ENCODE data around the gene FAM131A.
A peak's percentile ranks its signal among the peaks of the same experiment; 100 is the strongest.

Gene FAM131A, protein sequence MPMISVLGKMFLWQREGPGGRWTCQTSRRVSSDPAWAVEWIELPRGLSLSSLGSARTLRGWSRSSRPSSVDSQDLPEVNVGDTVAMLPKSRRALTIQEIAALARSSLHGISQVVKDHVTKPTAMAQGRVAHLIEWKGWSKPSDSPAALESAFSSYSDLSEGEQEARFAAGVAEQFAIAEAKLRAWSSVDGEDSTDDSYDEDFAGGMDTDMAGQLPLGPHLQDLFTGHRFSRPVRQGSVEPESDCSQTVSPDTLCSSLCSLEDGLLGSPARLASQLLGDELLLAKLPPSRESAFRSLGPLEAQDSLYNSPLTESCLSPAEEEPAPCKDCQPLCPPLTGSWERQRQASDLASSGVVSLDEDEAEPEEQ

DNA sequence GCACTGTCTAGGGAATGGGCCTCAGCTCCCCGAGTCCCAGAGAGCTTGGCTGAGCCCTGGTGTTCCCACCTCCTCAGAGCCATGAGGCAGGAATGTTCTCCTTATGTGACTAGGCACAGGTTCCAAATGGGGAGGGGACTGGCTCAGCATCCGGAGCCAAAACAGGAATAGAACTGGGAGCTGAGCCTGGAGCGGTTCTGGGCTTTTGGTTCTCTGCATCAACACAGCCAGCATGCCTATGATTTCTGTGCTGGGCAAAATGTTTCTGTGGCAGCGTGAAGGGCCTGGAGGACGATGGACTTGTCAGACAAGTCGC, at the start of gene FAM131A:
Gene FAM131A, plus strand, starts transcription at position 202 of the 316 bp plus-strand sequence. Its CDS starts 31 bp downstream, at position 233.
- Histone ChIP-seq H3K27me3 (ENCODE audit: control insufficient read depth in 1 of 2, insufficient read depth in 2 of 2, low read length in 2 of 2) (no peaks in the 10 kb centered on the region), H3K9ac (ENCODE audit: low read depth in 1 of 2, low read length in 2 of 2) (peak within 1 kb of the TSS; percentile 80 to 86), H3K9me3 (ENCODE audit: control insufficient read depth in 1 of 2, low read length in 2 of 2) (no peaks in the 10 kb centered on the region), H3K36me3 (ENCODE audit: control insufficient read depth in 1 of 2, insufficient read depth in 2 of 2, low read length in 2 of 2) (peaks cover 24 to 36% of the 10 kb centered on the region in 2 donors), H3K27ac (ENCODE audit: low read depth, low read length) (peak within 1 kb of the TSS; percentile 95), H3K4me1 (ENCODE audit: control insufficient read depth in 1 of 2, insufficient read depth in 2 of 2, low read length in 2 of 2) (peaks cover 28 to 43% of the 10 kb centered on the region in 2 donors), H3K4me3 (ENCODE audit: low read depth in 1 of 2, low read length in 2 of 2) (peak within 1 kb of the TSS; percentile 85 to 86)

DNA sequence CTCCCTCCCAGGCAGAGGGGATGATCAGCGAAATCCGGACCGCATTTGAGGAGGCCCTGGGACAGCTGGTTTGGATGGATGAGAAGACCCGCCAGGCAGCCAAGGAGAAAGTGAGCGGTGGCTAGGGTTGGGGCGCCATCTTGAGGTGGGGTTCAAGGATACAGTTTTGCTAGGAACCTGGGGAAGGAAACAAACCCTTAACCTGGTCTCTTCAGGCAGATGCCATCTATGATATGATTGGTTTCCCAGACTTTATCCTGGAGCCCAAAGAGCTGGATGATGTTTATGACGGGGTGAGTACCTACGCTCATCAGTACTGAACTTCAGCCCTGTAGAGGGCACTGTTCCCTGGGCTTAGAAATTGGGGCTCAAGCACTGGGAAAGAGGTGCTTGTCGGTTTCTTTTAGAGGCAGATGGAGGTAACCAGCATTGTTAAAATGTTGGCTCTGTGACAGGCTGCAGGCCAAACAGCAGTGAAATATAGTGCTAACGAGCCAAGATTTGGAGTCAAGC, 47.9 kb upstream of the FAM131A start:
- Histone ChIP-seq H3K9ac (ENCODE audit: low read depth in 1 of 2, low read length in 2 of 2) (no peak overlapping the region), H3K9me3 (ENCODE audit: control insufficient read depth in 1 of 2, low read length in 2 of 2) (no peaks in the 10 kb centered on the region), H3K27ac (ENCODE audit: low read depth, low read length) (no peak overlapping the region), H3K4me1 (ENCODE audit: control insufficient read depth in 1 of 2, insufficient read depth in 2 of 2, low read length in 2 of 2) (no peaks in the 10 kb centered on the region), H3K27me3 (ENCODE audit: control insufficient read depth in 1 of 2, insufficient read depth in 2 of 2, low read length in 2 of 2) (no peaks in the 10 kb centered on the region), H3K4me3 (ENCODE audit: low read depth in 1 of 2, low read length in 2 of 2) (no peak overlapping the region), H3K36me3 (ENCODE audit: control insufficient read depth in 1 of 2, insufficient read depth in 2 of 2, low read length in 2 of 2) (no peaks in the 10 kb centered on the region)

DNA sequence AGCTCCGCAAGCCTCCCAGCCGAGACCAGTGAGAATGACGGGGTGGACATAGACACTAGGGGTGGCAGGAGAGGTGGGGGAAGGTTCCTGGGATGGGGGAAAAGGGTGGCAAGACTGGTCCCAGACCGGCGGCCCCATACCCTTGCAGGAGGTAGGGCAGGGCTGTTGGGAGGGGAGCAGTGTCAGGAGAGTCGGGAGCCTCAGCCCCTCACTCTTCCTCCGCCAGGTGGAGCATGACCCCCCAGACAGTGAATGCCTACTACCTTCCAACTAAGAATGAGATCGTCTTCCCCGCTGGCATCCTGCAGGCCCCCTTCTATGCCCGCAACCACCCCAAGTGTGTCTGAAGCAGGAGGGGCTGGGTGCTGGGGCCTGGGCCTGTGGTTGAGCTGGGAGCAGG, 47.1 kb upstream of the FAM131A start:
- Histone ChIP-seq H3K4me3 (ENCODE audit: low read depth in 1 of 2, low read length in 2 of 2) (no peak overlapping the region), H3K9me3 (ENCODE audit: control insufficient read depth in 1 of 2, low read length in 2 of 2) (no peaks in the 10 kb centered on the region), H3K36me3 (ENCODE audit: control insufficient read depth in 1 of 2, insufficient read depth in 2 of 2, low read length in 2 of 2) (no peaks in the 10 kb centered on the region), H3K9ac (ENCODE audit: low read depth in 1 of 2, low read length in 2 of 2) (no peak overlapping the region), H3K27me3 (ENCODE audit: control insufficient read depth in 1 of 2, insufficient read depth in 2 of 2, low read length in 2 of 2) (no peaks in the 10 kb centered on the region), H3K27ac (ENCODE audit: low read depth, low read length) (no peak overlapping the region), H3K4me1 (ENCODE audit: control insufficient read depth in 1 of 2, insufficient read depth in 2 of 2, low read length in 2 of 2) (no peaks in the 10 kb centered on the region)

DNA sequence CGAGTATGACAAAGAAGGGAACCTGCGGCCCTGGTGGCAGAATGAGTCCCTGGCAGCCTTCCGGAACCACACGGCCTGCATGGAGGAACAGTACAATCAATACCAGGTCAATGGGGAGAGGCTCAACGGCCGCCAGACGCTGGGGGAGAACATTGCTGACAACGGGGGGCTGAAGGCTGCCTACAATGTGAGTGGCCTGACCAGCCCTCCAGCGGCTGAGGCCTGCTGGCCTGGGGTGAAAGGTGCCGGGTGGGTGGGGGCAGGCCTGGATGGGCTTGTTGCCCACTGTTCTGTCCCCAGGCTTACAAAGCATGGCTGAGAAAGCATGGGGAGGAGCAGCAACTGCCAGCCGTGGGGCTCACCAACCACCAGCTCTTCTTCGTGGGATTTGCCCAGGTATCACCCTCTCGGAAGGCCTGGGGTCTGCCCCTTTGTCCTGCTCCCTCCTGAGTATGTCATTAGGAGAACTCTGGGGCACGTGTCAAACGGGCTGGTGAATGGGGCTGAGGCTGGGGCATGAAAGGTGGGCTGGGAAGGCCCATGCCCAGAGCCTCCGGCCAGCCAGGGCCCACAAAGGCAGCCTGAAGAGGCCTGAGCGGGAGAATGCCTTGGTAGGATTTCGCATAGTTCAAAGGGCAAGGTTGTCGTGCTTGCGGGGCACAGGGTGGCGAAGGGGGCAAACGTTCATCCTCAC, 46.2 kb upstream of the FAM131A start:
- H3K9ac ChIP-seq (ENCODE audit: low read depth in 1 of 2, low read length in 2 of 2): no peak overlapping the region
- no peaks in the 10 kb centered on the region for H3K4me1 ChIP-seq (ENCODE audit: control insufficient read depth in 1 of 2, insufficient read depth in 2 of 2, low read length in 2 of 2)
- H3K36me3 ChIP-seq (ENCODE audit: control insufficient read depth in 1 of 2, insufficient read depth in 2 of 2, low read length in 2 of 2): no peaks in the 10 kb centered on the region
- no peak overlapping the region for H3K4me3 ChIP-seq (ENCODE audit: low read depth in 1 of 2, low read length in 2 of 2)
- H3K27me3 ChIP-seq (ENCODE audit: control insufficient read depth in 1 of 2, insufficient read depth in 2 of 2, low read length in 2 of 2): no peaks in the 10 kb centered on the region
- no peak overlapping the region for H3K27ac ChIP-seq (ENCODE audit: low read depth, low read length)
- no peaks in the 10 kb centered on the region for H3K9me3 ChIP-seq (ENCODE audit: control insufficient read depth in 1 of 2, low read length in 2 of 2)

DNA sequence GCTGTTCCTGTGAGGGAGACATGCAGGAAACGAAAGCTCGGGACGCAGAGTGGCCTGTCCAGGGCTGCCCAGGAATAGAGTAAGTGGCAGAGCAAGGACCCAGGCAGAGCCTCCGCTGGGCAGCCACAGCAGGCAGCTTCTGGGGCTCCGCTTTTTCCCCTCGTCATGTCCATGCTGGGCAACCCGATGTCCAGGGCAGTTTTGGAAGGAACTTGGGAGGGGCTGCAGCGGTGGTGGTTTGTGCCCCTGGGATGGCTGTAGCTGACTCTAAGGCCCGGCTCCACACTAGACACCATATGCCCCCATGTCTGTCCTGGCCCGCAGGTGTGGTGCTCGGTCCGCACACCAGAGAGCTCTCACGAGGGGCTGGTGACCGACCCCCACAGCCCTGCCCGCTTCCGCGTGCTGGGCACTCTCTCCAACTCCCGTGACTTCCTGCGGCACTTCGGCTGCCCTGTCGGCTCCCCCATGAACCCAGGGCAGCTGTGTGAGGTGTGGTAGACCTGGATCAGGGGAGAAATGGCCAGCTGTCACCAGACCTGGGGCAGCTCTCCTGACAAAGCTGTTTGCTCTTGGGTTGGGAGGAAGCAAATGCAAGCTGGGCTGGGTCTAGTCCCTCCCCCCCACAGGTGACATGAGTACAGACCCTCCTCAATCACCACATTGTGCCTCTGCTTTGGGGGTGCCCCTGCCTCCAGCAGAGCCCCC, 45.5 kb upstream of the FAM131A start:
- Histone ChIP-seq H3K9me3 (ENCODE audit: control insufficient read depth in 1 of 2, low read length in 2 of 2) (no peaks in the 10 kb centered on the region), H3K4me1 (ENCODE audit: control insufficient read depth in 1 of 2, insufficient read depth in 2 of 2, low read length in 2 of 2) (no peaks in the 10 kb centered on the region), H3K27ac (ENCODE audit: low read depth, low read length) (no peak overlapping the region), H3K9ac (ENCODE audit: low read depth in 1 of 2, low read length in 2 of 2) (no peak overlapping the region), H3K4me3 (ENCODE audit: low read depth in 1 of 2, low read length in 2 of 2) (no peak overlapping the region), H3K36me3 (ENCODE audit: control insufficient read depth in 1 of 2, insufficient read depth in 2 of 2, low read length in 2 of 2) (no peaks in the 10 kb centered on the region), H3K27me3 (ENCODE audit: control insufficient read depth in 1 of 2, insufficient read depth in 2 of 2, low read length in 2 of 2) (no peaks in the 10 kb centered on the region)

DNA sequence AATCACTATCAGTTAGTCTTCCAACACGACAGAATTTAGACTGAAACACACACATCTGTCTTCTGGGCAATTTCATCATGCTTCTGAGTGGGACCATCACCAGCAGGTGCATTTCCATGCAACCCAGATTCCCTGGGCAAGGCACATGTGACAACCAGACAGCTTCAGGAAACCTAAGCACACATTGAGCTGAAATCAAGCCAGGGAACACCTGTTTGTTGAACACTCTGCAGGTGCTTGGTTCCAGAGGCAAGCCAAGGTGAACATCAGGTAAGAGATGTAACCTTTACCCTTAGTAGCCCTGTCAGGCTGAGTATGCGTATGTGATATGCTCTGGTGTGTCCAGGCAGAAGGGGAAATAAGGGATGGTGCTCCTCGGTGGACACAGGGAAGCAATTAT, 41.6 kb upstream of the FAM131A start:
- Histone ChIP-seq H3K9me3 (ENCODE audit: control insufficient read depth in 1 of 2, low read length in 2 of 2) (no peaks in the 10 kb centered on the region), H3K36me3 (ENCODE audit: control insufficient read depth in 1 of 2, insufficient read depth in 2 of 2, low read length in 2 of 2) (peaks cover 0 to 6% of the 10 kb centered on the region in 2 donors), H3K9ac (ENCODE audit: low read depth in 1 of 2, low read length in 2 of 2) (no peak overlapping the region), H3K27me3 (ENCODE audit: control insufficient read depth in 1 of 2, insufficient read depth in 2 of 2, low read length in 2 of 2) (no peaks in the 10 kb centered on the region), H3K4me3 (ENCODE audit: low read depth in 1 of 2, low read length in 2 of 2) (no peak overlapping the region), H3K27ac (ENCODE audit: low read depth, low read length) (no peak overlapping the region), H3K4me1 (ENCODE audit: control insufficient read depth in 1 of 2, insufficient read depth in 2 of 2, low read length in 2 of 2) (peaks cover 12 to 13% of the 10 kb centered on the region in 2 donors)

DNA sequence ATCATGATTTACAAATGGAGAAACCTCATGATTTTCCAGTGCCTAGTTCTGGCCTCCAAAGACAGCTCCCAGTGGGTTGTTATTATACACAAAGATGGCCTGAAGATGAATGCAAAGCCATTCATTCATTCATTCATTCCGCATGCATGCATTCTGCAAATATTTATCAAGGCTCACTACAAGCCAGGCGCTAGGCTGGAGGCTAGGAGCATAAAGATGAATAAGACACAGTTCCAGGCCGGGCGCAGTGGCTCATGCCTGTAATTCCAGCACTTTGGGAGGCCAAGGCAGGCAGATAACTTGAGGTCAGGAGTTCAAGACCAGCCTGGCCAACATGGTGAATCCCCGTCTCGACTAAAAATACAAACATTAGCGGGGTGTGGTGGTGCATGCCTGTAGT, 40.8 kb upstream of the FAM131A start:
- Histone ChIP-seq H3K4me1 (ENCODE audit: control insufficient read depth in 1 of 2, insufficient read depth in 2 of 2, low read length in 2 of 2) (peaks cover 12 to 13% of the 10 kb centered on the region in 2 donors), H3K27me3 (ENCODE audit: control insufficient read depth in 1 of 2, insufficient read depth in 2 of 2, low read length in 2 of 2) (no peaks in the 10 kb centered on the region), H3K4me3 (ENCODE audit: low read depth in 1 of 2, low read length in 2 of 2) (no peak overlapping the region), H3K9ac (ENCODE audit: low read depth in 1 of 2, low read length in 2 of 2) (no peak overlapping the region), H3K27ac (ENCODE audit: low read depth, low read length) (no peak overlapping the region), H3K36me3 (ENCODE audit: control insufficient read depth in 1 of 2, insufficient read depth in 2 of 2, low read length in 2 of 2) (peaks cover 5 to 11% of the 10 kb centered on the region in 2 donors), H3K9me3 (ENCODE audit: control insufficient read depth in 1 of 2, low read length in 2 of 2) (no peaks in the 10 kb centered on the region)

DNA sequence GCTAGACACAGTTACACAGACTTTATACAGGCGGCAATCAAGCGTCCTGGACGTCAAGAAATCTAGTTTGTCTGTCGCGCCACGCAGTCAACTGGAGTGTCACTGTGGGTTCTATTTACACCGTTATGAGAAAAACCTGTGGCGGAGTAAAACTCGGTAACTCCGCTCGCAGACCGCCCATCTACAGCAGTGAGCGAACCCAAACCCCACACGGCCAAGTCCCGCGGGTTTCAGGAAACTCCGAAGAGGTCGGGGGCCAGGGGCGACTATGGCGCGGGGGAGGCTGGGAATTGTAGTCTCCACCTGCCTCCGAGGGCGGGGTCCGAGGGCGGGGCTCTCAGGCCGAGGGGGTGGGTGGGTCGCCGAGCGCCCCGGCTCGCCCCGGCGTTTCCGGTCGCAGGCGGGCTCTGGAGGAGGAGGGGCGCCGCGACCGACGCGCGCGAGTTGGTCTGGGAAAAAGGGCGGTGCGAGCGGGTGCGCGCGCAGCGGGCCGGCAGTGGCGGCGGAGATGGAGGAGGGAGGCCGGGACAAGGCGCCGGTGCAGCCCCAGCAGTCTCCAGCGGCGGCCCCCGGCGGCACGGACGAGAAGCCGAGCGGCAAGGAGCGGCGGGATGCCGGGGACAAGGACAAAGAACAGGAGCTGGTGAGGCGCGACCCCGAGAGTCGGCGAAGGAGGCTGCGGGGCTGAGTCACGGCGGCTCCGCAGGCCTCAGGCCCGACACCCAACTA, 38.5 kb upstream of the FAM131A start, which contains the start of gene PSMD2:
Gene PSMD2, plus strand, starts transcription at position 483 of the 729 bp plus-strand sequence. Its CDS starts 26 bp downstream, at position 509.
- Histone ChIP-seq H3K4me3 (ENCODE audit: low read depth in 1 of 2, low read length in 2 of 2) (peak within 1 kb of the TSS; percentile 83 to 86), H3K4me1 (ENCODE audit: control insufficient read depth in 1 of 2, insufficient read depth in 2 of 2, low read length in 2 of 2) (peaks cover 12 to 13% of the 10 kb centered on the region in 2 donors)

DNA sequence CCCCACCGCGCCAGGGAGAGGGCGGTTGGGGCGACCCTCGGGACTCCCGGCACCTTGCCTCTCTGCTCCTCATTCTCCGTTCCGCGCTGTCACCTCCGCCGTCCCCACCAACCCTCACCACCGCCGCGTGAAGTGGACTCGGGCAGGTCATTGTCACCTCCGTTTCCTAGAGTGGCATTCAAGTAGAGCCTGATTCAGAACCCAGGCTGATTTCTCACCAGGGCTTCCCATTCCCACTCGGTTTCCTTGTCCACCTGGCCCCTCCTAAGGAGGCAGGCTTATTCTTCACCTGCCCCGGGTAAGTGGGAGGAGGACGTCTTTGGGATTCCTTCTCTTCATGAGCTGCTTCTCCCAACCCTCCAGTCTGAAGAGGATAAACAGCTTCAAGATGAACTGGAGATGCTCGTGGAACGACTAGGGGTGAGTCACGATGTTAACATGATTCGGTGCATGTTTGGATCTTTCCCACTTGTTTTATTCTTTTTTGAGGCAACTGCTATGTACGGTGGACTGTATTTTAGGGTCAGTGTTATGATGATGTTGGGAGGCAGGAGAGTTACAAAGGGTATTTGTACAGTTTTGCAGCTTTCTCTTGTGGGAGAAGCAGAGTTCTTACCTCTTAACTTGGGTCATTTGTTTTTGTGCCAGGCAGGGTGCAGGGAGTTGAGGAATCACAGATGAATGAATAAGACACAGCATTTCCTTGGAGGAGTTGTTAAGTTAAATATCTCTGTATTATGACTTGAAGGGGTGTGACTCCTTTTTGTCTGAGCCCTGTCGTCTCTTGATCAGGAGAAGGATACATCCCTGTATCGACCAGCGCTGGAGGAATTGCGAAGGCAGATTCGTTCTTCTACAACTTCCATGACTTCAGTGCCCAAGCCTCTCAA, 37.7 kb upstream of the FAM131A start:
- H3K9ac ChIP-seq (ENCODE audit: low read depth in 1 of 2, low read length in 2 of 2): peak overlapping the region; percentile 73 to 75
- H3K4me3 ChIP-seq (ENCODE audit: low read depth in 1 of 2, low read length in 2 of 2): peak overlapping the region; percentile 83 to 86
- H3K9me3 ChIP-seq (ENCODE audit: control insufficient read depth in 1 of 2, low read length in 2 of 2): no peaks in the 10 kb centered on the region
- H3K36me3 ChIP-seq (ENCODE audit: control insufficient read depth in 1 of 2, insufficient read depth in 2 of 2, low read length in 2 of 2): peaks cover 31 to 42% of the 10 kb centered on the region in 2 donors
- H3K4me1 ChIP-seq (ENCODE audit: control insufficient read depth in 1 of 2, insufficient read depth in 2 of 2, low read length in 2 of 2): peaks cover 12 to 13% of the 10 kb centered on the region in 2 donors
- no peaks in the 10 kb centered on the region for H3K27me3 ChIP-seq (ENCODE audit: control insufficient read depth in 1 of 2, insufficient read depth in 2 of 2, low read length in 2 of 2)
- H3K27ac ChIP-seq (ENCODE audit: low read depth, low read length): no peak overlapping the region

More for the DNA sequence above, 38.5 kb upstream of the FAM131A start, which contains the start of gene PSMD2:
- Histone ChIP-seq H3K27me3 (ENCODE audit: control insufficient read depth in 1 of 2, insufficient read depth in 2 of 2, low read length in 2 of 2) (no peaks in the 10 kb centered on the region), H3K9ac (ENCODE audit: low read depth in 1 of 2, low read length in 2 of 2) (peak within 1 kb of the TSS; percentile 73 to 83), H3K27ac (ENCODE audit: low read depth, low read length) (peak within 1 kb of the TSS; percentile 78), H3K36me3 (ENCODE audit: control insufficient read depth in 1 of 2, insufficient read depth in 2 of 2, low read length in 2 of 2) (peaks cover 26 to 34% of the 10 kb centered on the region in 2 donors), H3K9me3 (ENCODE audit: control insufficient read depth in 1 of 2, low read length in 2 of 2) (no peaks in the 10 kb centered on the region)
